Common myeloid progenitor, CD34-positive (primary cell): ENCODE measurements around the gene NOTCH3.

ENCODE experiments used
- CTCF ChIA-PET: fragments of 350-600 bp; sonication (Branson Sonifier 250); formaldehyde crosslinking; loops from one replicate; lab custom pipeline; 2021; ENCODE audit warnings: antibody characterized with exemption; lab: Charles Lee
- POLR2A ChIA-PET: fragments of 350-600 bp; sonication (Branson Sonifier 250); formaldehyde crosslinking; loops from one replicate; lab custom pipeline; 2021; ENCODE audit warnings: antibody characterized with exemption; lab: Charles Lee
- DNase-seq, 3 donors: peaks; one replicate each; pipeline versions ENCODE4 v3.0.0 to v3.0.0-alpha.2; 2013
- H3K27ac ChIP-seq, 2 experiments: 1 replicate in 1 of 2; 2 replicates in 1 of 2; pipeline ENCODE4 v1.7.0; 2013; ENCODE audit warnings: inconsistent platforms in 2 of 2, low read length in 2 of 2, mild to moderate bottlenecking in 2 of 2, low read depth in 1 of 2, moderate library complexity in 1 of 2; ENCODE audit not compliant: severe bottlenecking in 2 of 2, insufficient read depth in 1 of 2, poor library complexity in 1 of 2
- H3K27me3 ChIP-seq, 5 experiments: replicated peaks in 2 of 5; 1 replicate in 3 of 5; 2 replicates in 2 of 5; pipeline versions ENCODE4 v1.6.1 to v1.7.0; 2013; ENCODE audit warnings: low read length in 4 of 5, mild to moderate bottlenecking in 2 of 5, moderate library complexity in 2 of 5, inconsistent platforms in 1 of 5; ENCODE audit not compliant: insufficient read depth in 5 of 5, control insufficient read depth in 4 of 5
- H3K36me3 ChIP-seq, 4 experiments: 1 replicate in 2 of 4; 2 replicates in 2 of 4; pipeline versions ENCODE4 v1.6.1 to v1.7.0; 2013; ENCODE audit warnings: low read length in 3 of 4, control low read depth in 1 of 4, mild to moderate bottlenecking in 1 of 4; ENCODE audit not compliant: control insufficient read depth in 4 of 4, insufficient read depth in 4 of 4
- H3K4me1 ChIP-seq, 4 experiments: 1 replicate in 3 of 4; 2 replicates in 1 of 4; pipeline versions ENCODE4 v1.6.1 to v1.7.1; 2013; ENCODE audit warnings: low read length in 3 of 4, mild to moderate bottlenecking in 3 of 4, control low read depth in 1 of 4, inconsistent platforms in 1 of 4, moderate library complexity in 1 of 4; ENCODE audit not compliant: control insufficient read depth in 4 of 4, insufficient read depth in 4 of 4; ENCODE audit errors: control extremely low read depth in 1 of 4
- H3K4me3 ChIP-seq, 7 experiments: 1 replicate in 4 of 7; 2 replicates in 3 of 7; pipeline versions ENCODE4 v1.5.1 to v1.7.0; 2013; ENCODE audit warnings: mild to moderate bottlenecking in 7 of 7, low read length in 6 of 7, moderate library complexity in 6 of 7, inconsistent platforms in 2 of 7, low read depth in 2 of 7, control low read depth in 1 of 7; ENCODE audit not compliant: insufficient read depth in 4 of 7, control insufficient read depth in 1 of 7; ENCODE audit errors: extremely low read depth in 1 of 7
- H3K9me3 ChIP-seq, 5 experiments: 1 replicate in 4 of 5; 2 replicates in 1 of 5; pipeline versions ENCODE4 v1.6.1 to v1.7.1; 2013; ENCODE audit warnings: low read length in 4 of 5, mild to moderate bottlenecking in 2 of 5, inconsistent platforms in 1 of 5, low read depth in 1 of 5, moderate library complexity in 1 of 5; ENCODE audit not compliant: control insufficient read depth in 4 of 5, insufficient read depth in 2 of 5; ENCODE audit errors: control extremely low read depth in 1 of 5
- WGBS: methylation state at CpG from one replicate; pipeline ENCODE4 v1.1.5; 2013; ENCODE audit not compliant: insufficient coverage; 5-methylcytosine and 5-hydroxymethylcytosine counted together

The NOTCH3 gene

GRCh38 chr19:15247107-15248014, 46.6 kb upstream of the NOTCH3 start:
- ChIA-PET POLR2A (no interaction called here), CTCF (interaction anchor here (2.2 kb wide), 1 partner anchor 13 kb away, joined by 5 read pairs; no protein-coding TSS in a partner anchor)
- Histone ChIP-seq H3K36me3 (peaks cover 27 to 93% (median 72%) of the 10 kb centered on the region in 4 experiments), H3K27ac (no peak overlapping the region), H3K4me3 (no peak overlapping the region), H3K27me3 (no peaks in the 10 kb centered on the region), H3K4me1 (no peaks in the 10 kb centered on the region), H3K9me3 (no peaks in the 10 kb centered on the region)
- DNase-seq, result no peak
- WGBS, result 87% methylated on average over 19 of the region's 20 CpGs

- 100% methylated on average over 5 of the region's 5 CpGs for WGBS
- no peaks in the 10 kb centered on the region for H3K9me3 ChIP-seq
- ChIA-PET POLR2A (no interaction called here), CTCF (interaction anchor here (2.2 kb wide), 1 partner anchor 14 kb away, joined by 5 read pairs; no protein-coding TSS in a partner anchor)
- H3K27ac ChIP-seq, result no peak overlapping the region
- H3K4me3 ChIP-seq, result no peak overlapping the region
- DNase-seq, result no peak
- H3K27me3 ChIP-seq, result no peaks in the 10 kb centered on the region
- peaks cover 27 to 94% (median 70%) of the 10 kb centered on the region in 4 experiments for H3K36me3 ChIP-seq
- H3K4me1 ChIP-seq, result no peaks in the 10 kb centered on the region
These were observed 45.3 kb upstream of the NOTCH3 start for GRCh38 chr19:15246198-15246481.

GRCh38 chr19:15245370-15246197, 44.8 kb upstream of the NOTCH3 start:
- Histone ChIP-seq H3K27ac (no peak overlapping the region), H3K9me3 (no peaks in the 10 kb centered on the region), H3K4me3 (no peak overlapping the region), H3K27me3 (no peaks in the 10 kb centered on the region), H3K36me3 (peaks cover 27 to 94% (median 72%) of the 10 kb centered on the region in 4 experiments), H3K4me1 (no peaks in the 10 kb centered on the region)
- WGBS, result 97% methylated on average over 20 of the region's 20 CpGs
- ChIA-PET CTCF (interaction anchor here (2.2 kb wide), 1 partner anchor 15 kb away, joined by 5 read pairs; no protein-coding TSS in a partner anchor), POLR2A (no interaction called here)
- DNase-seq, result no peak

- Histone ChIP-seq H3K36me3 (peaks cover 25 to 94% (median 72%) of the 10 kb centered on the region in 4 experiments), H3K9me3 (no peaks in the 10 kb centered on the region), H3K4me3 (no peak overlapping the region), H3K27ac (no peak overlapping the region), H3K4me1 (no peaks in the 10 kb centered on the region), H3K27me3 (no peaks in the 10 kb centered on the region)
- 92% methylated on average over 7 of the region's 7 CpGs for WGBS
- POLR2A ChIA-PET, result interaction anchor here (0.6 kb wide), 1 partner anchor 13 kb away, joined by 4 read pairs; no protein-coding TSS in a partner anchor
- CTCF ChIA-PET, result no interaction called here
- no peak for DNase-seq
These were observed 44.0 kb upstream of the NOTCH3 start for GRCh38 chr19:15244808-15245207.

- ChIA-PET POLR2A (interaction anchor here (0.6 kb wide), 1 partner anchor 14 kb away, joined by 4 read pairs; no protein-coding TSS in a partner anchor), CTCF (interaction anchor here (1.6 kb wide), 1 partner anchor 66 kb away, joined by 3 read pairs; no protein-coding TSS in a partner anchor)
- Histone ChIP-seq H3K27me3 (no peaks in the 10 kb centered on the region), H3K4me1 (no peaks in the 10 kb centered on the region), H3K36me3 (peaks cover 23 to 94% (median 70%) of the 10 kb centered on the region in 4 experiments), H3K9me3 (no peaks in the 10 kb centered on the region), H3K27ac (no peak overlapping the region), H3K4me3 (no peak overlapping the region)
- DNase-seq, result no peak
- WGBS, result 99% methylated on average over 12 of the region's 24 CpGs
These were observed 43.5 kb upstream of the NOTCH3 start for GRCh38 chr19:15244106-15244803.

GRCh38 chr19:15243236-15243957, 42.6 kb upstream of the NOTCH3 start:
- ChIA-PET CTCF (interaction anchor here (1.6 kb wide), 1 partner anchor 65 kb away, joined by 3 read pairs; no protein-coding TSS in a partner anchor), POLR2A (no interaction called here)
- no peak for DNase-seq
- Histone ChIP-seq H3K27me3 (no peaks in the 10 kb centered on the region), H3K9me3 (no peaks in the 10 kb centered on the region), H3K4me1 (no peaks in the 10 kb centered on the region), H3K27ac (no peak overlapping the region), H3K4me3 (no peak overlapping the region), H3K36me3 (peaks cover 23 to 94% (median 68%) of the 10 kb centered on the region in 4 experiments)
- 95% methylated on average over 11 of the region's 17 CpGs for WGBS
